22Rv1 (cell line): ENCODE measurements around the gene ENDOD1.

Source experiments
- ZFX ChIP-seq: fragments of 450-650 bp; IDR thresholded peaks from 2 replicates; pipeline ENCODE4 v1.6.1; 2017; ENCODE audit warnings: antibody characterized with exemption, borderline replicate concordance
- TF ChIP-seq, protein P1 (sequence below): fragments of 450-650 bp; IDR thresholded peaks from 2 replicates; pipeline ENCODE4 v1.5.1; 2017; ENCODE audit warnings: mild to moderate bottlenecking

DNA sequence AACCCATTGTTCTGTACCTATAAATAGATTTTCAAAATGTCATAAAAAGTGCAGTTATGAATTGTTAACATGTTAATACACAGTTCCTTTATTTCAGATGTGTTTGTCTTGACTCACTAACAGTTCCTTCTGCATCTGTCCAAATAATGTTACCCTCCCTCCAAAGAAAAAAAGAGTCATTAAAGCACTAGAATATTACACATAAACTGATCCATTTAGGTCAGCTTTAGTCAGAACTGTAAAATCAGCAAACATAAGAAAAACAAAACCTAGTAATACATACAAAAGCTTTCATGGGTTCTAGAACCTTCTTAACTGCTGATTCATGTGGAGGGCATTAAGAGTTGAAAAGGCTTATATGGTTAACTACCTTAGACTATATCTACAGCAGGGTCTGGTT, 76.0 kb downstream of the ENDOD1 start:
- TF ChIP-seq, protein P1, sequence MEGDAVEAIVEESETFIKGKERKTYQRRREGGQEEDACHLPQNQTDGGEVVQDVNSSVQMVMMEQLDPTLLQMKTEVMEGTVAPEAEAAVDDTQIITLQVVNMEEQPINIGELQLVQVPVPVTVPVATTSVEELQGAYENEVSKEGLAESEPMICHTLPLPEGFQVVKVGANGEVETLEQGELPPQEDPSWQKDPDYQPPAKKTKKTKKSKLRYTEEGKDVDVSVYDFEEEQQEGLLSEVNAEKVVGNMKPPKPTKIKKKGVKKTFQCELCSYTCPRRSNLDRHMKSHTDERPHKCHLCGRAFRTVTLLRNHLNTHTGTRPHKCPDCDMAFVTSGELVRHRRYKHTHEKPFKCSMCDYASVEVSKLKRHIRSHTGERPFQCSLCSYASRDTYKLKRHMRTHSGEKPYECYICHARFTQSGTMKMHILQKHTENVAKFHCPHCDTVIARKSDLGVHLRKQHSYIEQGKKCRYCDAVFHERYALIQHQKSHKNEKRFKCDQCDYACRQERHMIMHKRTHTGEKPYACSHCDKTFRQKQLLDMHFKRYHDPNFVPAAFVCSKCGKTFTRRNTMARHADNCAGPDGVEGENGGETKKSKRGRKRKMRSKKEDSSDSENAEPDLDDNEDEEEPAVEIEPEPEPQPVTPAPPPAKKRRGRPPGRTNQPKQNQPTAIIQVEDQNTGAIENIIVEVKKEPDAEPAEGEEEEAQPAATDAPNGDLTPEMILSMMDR: no peak
- no peak for TF ChIP-seq ZFX
